Peyer's patch (tissue), 4 donors: ENCODE data around the gene STMN3.

ENCODE experiments used
- POLR2A ChIP-seq, 2 donors: fragments of 450-650 bp; IDR thresholded peaks; one replicate each; pipeline ENCODE4 v1.5.1; 2017; ENCODE audit warnings: antibody characterized with exemption in 2 of 2, mild to moderate bottlenecking in 2 of 2, moderate library complexity in 2 of 2
- TF ChIP-seq, protein P1 (sequence below), 6 experiments: fragments of 450-650 bp in 4 of 6; fragments of 200-600 bp in 2 of 6; sonication (generic) in 1 of 6; IDR thresholded peaks; one replicate each; pipeline ENCODE4 v1.5.1; 2017 to 2019; ENCODE audit warnings: antibody characterized with exemption in 6 of 6, mild to moderate bottlenecking in 3 of 6, moderate library complexity in 1 of 6

- no peak for TF ChIP-seq POLR2A (IDR thresholded peaks at IDR 0.05)
- TF ChIP-seq, protein P1, sequence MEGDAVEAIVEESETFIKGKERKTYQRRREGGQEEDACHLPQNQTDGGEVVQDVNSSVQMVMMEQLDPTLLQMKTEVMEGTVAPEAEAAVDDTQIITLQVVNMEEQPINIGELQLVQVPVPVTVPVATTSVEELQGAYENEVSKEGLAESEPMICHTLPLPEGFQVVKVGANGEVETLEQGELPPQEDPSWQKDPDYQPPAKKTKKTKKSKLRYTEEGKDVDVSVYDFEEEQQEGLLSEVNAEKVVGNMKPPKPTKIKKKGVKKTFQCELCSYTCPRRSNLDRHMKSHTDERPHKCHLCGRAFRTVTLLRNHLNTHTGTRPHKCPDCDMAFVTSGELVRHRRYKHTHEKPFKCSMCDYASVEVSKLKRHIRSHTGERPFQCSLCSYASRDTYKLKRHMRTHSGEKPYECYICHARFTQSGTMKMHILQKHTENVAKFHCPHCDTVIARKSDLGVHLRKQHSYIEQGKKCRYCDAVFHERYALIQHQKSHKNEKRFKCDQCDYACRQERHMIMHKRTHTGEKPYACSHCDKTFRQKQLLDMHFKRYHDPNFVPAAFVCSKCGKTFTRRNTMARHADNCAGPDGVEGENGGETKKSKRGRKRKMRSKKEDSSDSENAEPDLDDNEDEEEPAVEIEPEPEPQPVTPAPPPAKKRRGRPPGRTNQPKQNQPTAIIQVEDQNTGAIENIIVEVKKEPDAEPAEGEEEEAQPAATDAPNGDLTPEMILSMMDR (IDR thresholded peaks at IDR 0.05), result no peak
Observed at GRCh38 chr20:63643499-63643898, 9.7 kb downstream of the STMN3 start.
